OCI-LY7 (cell line): ENCODE results near the gene C2.

ENCODE experiments used
- EZH2phosphoT487 ChIP-seq: fragments of 200-600 bp; sonication (generic); IDR thresholded peaks from 2 replicates; pipeline ENCODE4 v1.6.1; 2018; ENCODE audit warnings: low read depth, borderline replicate concordance, mild to moderate bottlenecking, mixed run types, antibody characterized with exemption, low read length, moderate library complexity, mixed read lengths
- TF ChIP-seq, protein P1 (sequence below): fragments of 200-600 bp; sonication (generic); conservative IDR thresholded peaks from 2 replicates; pipeline ENCODE4 v1.5.1; 2014; ENCODE audit warnings: mild to moderate bottlenecking, antibody characterized with exemption, low read length, moderate library complexity, mixed read lengths

DNA sequence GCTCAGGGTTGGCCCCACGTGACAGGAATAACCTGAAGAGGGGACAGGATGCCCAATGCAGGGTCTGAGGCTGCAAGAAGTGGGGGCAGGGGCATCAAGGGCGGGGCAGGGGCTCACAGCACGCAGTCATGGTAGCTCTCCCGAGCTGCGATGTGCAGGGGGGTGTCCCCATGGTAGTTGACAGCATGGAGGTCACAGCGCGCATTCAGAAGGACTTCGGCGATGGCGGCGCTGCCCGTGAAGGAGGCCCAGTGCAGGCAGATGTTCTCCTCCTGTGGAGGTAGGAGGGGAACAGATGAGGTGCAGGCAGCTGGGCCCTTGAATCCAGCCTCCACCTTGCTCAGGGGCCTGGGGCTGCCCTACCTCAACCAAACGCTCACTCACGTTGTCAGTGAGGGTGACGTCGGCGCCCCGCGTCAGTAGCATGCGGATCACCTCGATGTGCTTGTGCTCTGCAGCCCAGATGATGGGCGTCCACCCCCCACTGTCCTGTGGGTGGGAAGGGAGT, 42.9 kb upstream of the C2 start:
- TF ChIP-seq, protein P1, sequence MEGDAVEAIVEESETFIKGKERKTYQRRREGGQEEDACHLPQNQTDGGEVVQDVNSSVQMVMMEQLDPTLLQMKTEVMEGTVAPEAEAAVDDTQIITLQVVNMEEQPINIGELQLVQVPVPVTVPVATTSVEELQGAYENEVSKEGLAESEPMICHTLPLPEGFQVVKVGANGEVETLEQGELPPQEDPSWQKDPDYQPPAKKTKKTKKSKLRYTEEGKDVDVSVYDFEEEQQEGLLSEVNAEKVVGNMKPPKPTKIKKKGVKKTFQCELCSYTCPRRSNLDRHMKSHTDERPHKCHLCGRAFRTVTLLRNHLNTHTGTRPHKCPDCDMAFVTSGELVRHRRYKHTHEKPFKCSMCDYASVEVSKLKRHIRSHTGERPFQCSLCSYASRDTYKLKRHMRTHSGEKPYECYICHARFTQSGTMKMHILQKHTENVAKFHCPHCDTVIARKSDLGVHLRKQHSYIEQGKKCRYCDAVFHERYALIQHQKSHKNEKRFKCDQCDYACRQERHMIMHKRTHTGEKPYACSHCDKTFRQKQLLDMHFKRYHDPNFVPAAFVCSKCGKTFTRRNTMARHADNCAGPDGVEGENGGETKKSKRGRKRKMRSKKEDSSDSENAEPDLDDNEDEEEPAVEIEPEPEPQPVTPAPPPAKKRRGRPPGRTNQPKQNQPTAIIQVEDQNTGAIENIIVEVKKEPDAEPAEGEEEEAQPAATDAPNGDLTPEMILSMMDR, result no peak
- no peak for TF ChIP-seq EZH2phosphoT487
